IPS-18c (cell line): ENCODE measurements around the gene SPPL3.
"Not testable (repeated sequence)": the region's sequence is repeated elsewhere in the genome, so short reads cannot be mapped to it uniquely, and the experiment has no call there.

Source experiments
- H3K4me3 ChIP-seq: 2 replicates; pipeline ENCODE4 v1.7.0; 2013; ENCODE audit warnings: low read depth, mild to moderate bottlenecking, low read length, moderate library complexity; ENCODE audit not compliant: insufficient read depth
- H3K9me3 ChIP-seq: one replicate; pipeline ENCODE4 v1.6.1; 2013; ENCODE audit warnings: mild to moderate bottlenecking, low read length, moderate library complexity; ENCODE audit not compliant: control insufficient read depth, insufficient read depth

Gene SPPL3

GRCh38 chr12:120817559-120818330 is 86.4 kb downstream of the SPPL3 start:
- H3K9me3 ChIP-seq = no peaks in the 10 kb centered on the region

GRCh38 chr12:120816363-120816762 is 87.8 kb downstream of the SPPL3 start:
- Histone ChIP-seq H3K9me3 (no peaks in the 10 kb centered on the region), H3K4me3 (no peak overlapping the region)

More at GRCh38 chr12:120817559-120818330, 86.4 kb downstream of the SPPL3 start:
- no peak overlapping the region for H3K4me3 ChIP-seq

GRCh38 chr12:120814903-120815429 is 89.2 kb downstream of the SPPL3 start:
- H3K4me3 ChIP-seq = no peak overlapping the region
- no peaks in the 10 kb centered on the region for H3K9me3 ChIP-seq

- H3K9me3 ChIP-seq = no peaks in the 10 kb centered on the region
Observed at GRCh38 chr12:120814203-120814902, 89.8 kb downstream of the SPPL3 start.

GRCh38 chr12:120813588-120814153 is 90.5 kb downstream of the SPPL3 start:
- Histone ChIP-seq H3K4me3 (no peak overlapping the region), H3K9me3 (no peaks in the 10 kb centered on the region)

More at GRCh38 chr12:120814203-120814902, 89.8 kb downstream of the SPPL3 start:
- no peak overlapping the region for H3K4me3 ChIP-seq

GRCh38 chr12:120810021-120810420 is 94.1 kb downstream of the SPPL3 start:
- Histone ChIP-seq H3K9me3 (no peaks in the 10 kb centered on the region), H3K4me3 (no peak overlapping the region)

- Histone ChIP-seq H3K4me3 (no peak overlapping the region), H3K9me3 (no peaks in the 10 kb centered on the region)
Observed at GRCh38 chr12:120804428-120804827, 99.7 kb downstream of the SPPL3 start.

GRCh38 chr12:120801146-120801545 is 103.0 kb downstream of the SPPL3 start:
- H3K4me3 ChIP-seq = no peak overlapping the region

GRCh38 chr12:120800665-120801064 is 103.5 kb downstream of the SPPL3 start:
- no peaks in the 10 kb centered on the region for H3K9me3 ChIP-seq
- H3K4me3 ChIP-seq = no peak overlapping the region

More at GRCh38 chr12:120801146-120801545, 103.0 kb downstream of the SPPL3 start:
- no peaks in the 10 kb centered on the region for H3K9me3 ChIP-seq

- no peak overlapping the region for H3K4me3 ChIP-seq
Observed at GRCh38 chr12:120799243-120800045, 104.7 kb downstream of the SPPL3 start.

GRCh38 chr12:120798696-120799095 is 105.5 kb downstream of the SPPL3 start:
- H3K9me3 ChIP-seq = no peaks in the 10 kb centered on the region
- no peak overlapping the region for H3K4me3 ChIP-seq

More at GRCh38 chr12:120799243-120800045, 104.7 kb downstream of the SPPL3 start:
- H3K9me3 ChIP-seq = no peaks in the 10 kb centered on the region

- H3K4me3 ChIP-seq = no peak overlapping the region
- H3K9me3 ChIP-seq = no peaks in the 10 kb centered on the region
Observed at GRCh38 chr12:120797677-120798642, 106.2 kb downstream of the SPPL3 start.

GRCh38 chr12:120795441-120796178 is 108.5 kb downstream of the SPPL3 start:
- H3K4me3 ChIP-seq = no peak overlapping the region
- no peaks in the 10 kb centered on the region for H3K9me3 ChIP-seq

- no peaks in the 10 kb centered on the region for H3K9me3 ChIP-seq
- no peak overlapping the region for H3K4me3 ChIP-seq
Observed at GRCh38 chr12:120793357-120793756, 110.8 kb downstream of the SPPL3 start.

- H3K4me3 ChIP-seq, H3K9me3 ChIP-seq: not testable (repeated sequence)
Observed at GRCh38 chr12:120792456-120792855, 111.7 kb downstream of the SPPL3 start.
